ENCODE data around the gene MMP19. TPM values are rescaled to one million over a fixed set of nuclear protein-coding genes. Genes with fewer than 3 reads are reported as not detected.

The MMP19 gene
- total RNA-seq, 4 donors from 2014 or later = 1.5 to 3.1 (median 1.8) TPM

- TF ChIP-seq CTCF (IDR thresholded peaks at IDR 0.05) (no peak), POLR2A (IDR thresholded peaks at IDR 0.05) (no peak)
- H3K9me3 ChIP-seq = no peaks in the 10 kb centered on the region
- intact Hi-C loops (cut with DNase I) = no loop called here
- H3K4me1 ChIP-seq = peaks cover 17 to 44% (median 21%) of the 10 kb centered on the region in 3 donors
- no peak overlapping the region for H3K4me3 ChIP-seq
- no peak overlapping the region for H3K27ac ChIP-seq
- no peak for DNase-seq
- no peaks in the 10 kb centered on the region for H3K27me3 ChIP-seq
- peaks cover 0 to 7% (median 0%) of the 10 kb centered on the region in 3 donors for H3K36me3 ChIP-seq
- 100% methylated on average over 2 to 3 of the region's 10 CpGs for WGBS, 2 donors
These were observed 9.7 kb downstream of the MMP19 start for GRCh38 chr12:55833056-55833455.

DNA sequence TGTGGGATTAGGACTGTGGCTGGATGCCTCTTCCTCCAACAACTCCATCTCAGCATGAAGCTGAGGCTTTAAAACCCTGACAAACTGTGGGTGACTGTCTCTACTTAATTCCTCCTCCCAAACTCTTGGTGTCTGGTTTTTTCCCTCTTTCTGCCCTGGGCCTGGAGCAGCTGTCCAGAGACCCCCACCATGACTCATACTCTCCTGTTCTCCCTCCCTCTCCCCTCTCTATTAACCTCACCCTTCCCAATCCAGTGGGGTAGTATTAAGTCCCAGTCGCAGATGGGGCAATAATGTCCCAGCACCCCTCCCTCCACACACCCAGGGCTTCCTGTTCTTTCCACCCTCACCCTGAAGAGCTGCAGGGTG lies 11.3 kb downstream of the MMP19 start:
- no peak for TF ChIP-seq POLR2A (IDR thresholded peaks at IDR 0.05)
- TF ChIP-seq CTCF (IDR thresholded peaks at IDR 0.05) = no peak
- no peak for DNase-seq
- Histone ChIP-seq H3K4me3 (peak overlapping the region; percentile 75 to 99 (median 94)), H3K36me3 (peaks cover 0 to 7% (median 0%) of the 10 kb centered on the region in 3 donors), H3K27me3 (no peaks in the 10 kb centered on the region), H3K27ac (peak overlapping the region; percentile 93 to 98 (median 96)), H3K4me1 (peaks cover 30 to 60% (median 30%) of the 10 kb centered on the region in 3 donors), H3K9me3 (no peaks in the 10 kb centered on the region)
- intact Hi-C loops (cut with DNase I) = no loop called here
- 13 to 25% methylated on average over 1 of the region's 1 CpG for WGBS, 2 donors

GRCh38 chr12:55830601-55831446 lies 11.9 kb downstream of the MMP19 start:
- Histone ChIP-seq H3K36me3 (peaks cover 0 to 4% (median 0%) of the 10 kb centered on the region in 3 donors), H3K4me1 (peaks cover 30 to 66% (median 36%) of the 10 kb centered on the region in 3 donors), H3K27ac (peak overlapping the region; percentile 93 to 98 (median 96)), H3K4me3 (peak overlapping the region; percentile 75 to 99 (median 94)), H3K27me3 (no peaks in the 10 kb centered on the region), H3K9me3 (no peaks in the 10 kb centered on the region)
- intact Hi-C loops (cut with DNase I) = no loop called here
- TF ChIP-seq CTCF (IDR thresholded peaks at IDR 0.05) = no peak
- peak in 2 of 4 donors; percentile 36 to 68 for TF ChIP-seq POLR2A (IDR thresholded peaks at IDR 0.05)
- WGBS, 2 donors = 8 to 18% methylated on average over 5 to 8 of the region's 23 CpGs
- DNase-seq = no peak

GRCh38 chr12:55829967-55830600 lies 12.7 kb downstream of the MMP19 start:
- peaks cover 30 to 73% (median 40%) of the 10 kb centered on the region in 3 donors for H3K4me1 ChIP-seq
- H3K9me3 ChIP-seq = no peaks in the 10 kb centered on the region
- 0% methylated on average over 6 to 7 of the region's 37 CpGs for WGBS, 2 donors
- no peak for TF ChIP-seq POLR2A (IDR thresholded peaks at IDR 0.05)
- TF ChIP-seq CTCF (IDR thresholded peaks at IDR 0.05) = no peak
- no peaks in the 10 kb centered on the region for H3K27me3 ChIP-seq
- DNase-seq = no peak
- intact Hi-C loops (cut with DNase I) = loop anchor here (5.0 kb wide), 1 partner anchor 97 kb away; the partner anchor contains the start of gene PYM1
- no peaks in the 10 kb centered on the region for H3K36me3 ChIP-seq
- peak overlapping the region; percentile 93 to 98 (median 96) for H3K27ac ChIP-seq
- peak overlapping the region; percentile 75 to 99 (median 94) for H3K4me3 ChIP-seq

- Histone ChIP-seq H3K4me1 (peaks cover 30 to 82% (median 43%) of the 10 kb centered on the region in 3 donors), H3K27ac (peak overlapping the region; percentile 91 to 98 (median 96)), H3K9me3 (no peaks in the 10 kb centered on the region), H3K36me3 (peaks cover 0 to under 1% (median 0%) of the 10 kb centered on the region in 3 donors), H3K27me3 (no peaks in the 10 kb centered on the region), H3K4me3 (peak overlapping the region in 1 of 4 donors; percentile 75)
- intact Hi-C loops (cut with DNase I) = loop anchor here (5.0 kb wide), 1 partner anchor 99 kb away; the partner anchor contains the start of gene PYM1
- TF ChIP-seq POLR2A (IDR thresholded peaks at IDR 0.05) (no peak), CTCF (IDR thresholded peaks at IDR 0.05) (no peak)
- WGBS, 2 donors = 83 to 95% methylated on average over 1 to 4 of the region's 5 CpGs
- no peak for DNase-seq
These were observed 14.4 kb downstream of the MMP19 start for GRCh38 chr12:55828357-55828756.

All from esophagus squamous epithelium (tissue), 5 donors.